ENCODE measurements around the gene MEN1. TPM values are rescaled to one million over a fixed set of nuclear protein-coding genes. Genes with fewer than 3 reads are reported as not detected.

Gene MEN1
- total and polyA plus RNA-seq, 9 of the 15 experiments (the other 6 are each of a cell fraction or from before 2014, with no cell fraction given) = 3.4 to 57.2 (median 19.3) TPM

GRCh38 chr11:64803158-64803845 lies 7.0 kb downstream of the MEN1 start, which contains the start of gene MAP4K2 (continued):
- TF ChIP-seq ARID3A (IDR thresholded peaks at IDR 0.05; ENCODE audit: borderline replicate concordance, low read depth, low read length) = no peak
- TF ChIP-seq HNRNPLL (IDR thresholded peaks at IDR 0.05; ENCODE audit: low read depth, low read length, poor library complexity, severe bottlenecking) = peak; percentile 57
- TF ChIP-seq NEUROD1 (IDR thresholded peaks at IDR 0.05; ENCODE audit: borderline replicate concordance, low read depth, low read length, partially characterized antibody) = no peak
- TF ChIP-seq RFX5 (IDR thresholded peaks at IDR 0.05; ENCODE audit: low read depth, low read length) = no peak
- TF ChIP-seq MBD1 (CRISPR knock-in tag; IDR thresholded peaks at IDR 0.05) = no peak
- no peak for TF ChIP-seq PTRF (tag; IDR thresholded peaks at IDR 0.05)
- no peak for TF ChIP-seq SOX6 (IDR thresholded peaks at IDR 0.05)
- TF ChIP-seq SIRT6 (IDR thresholded peaks at IDR 0.05; ENCODE audit: low read depth, low read length) = no peak
- TF ChIP-seq ZNF217 (CRISPR knock-in tag; IDR thresholded peaks at IDR 0.05) = no peak
- no peak for TF ChIP-seq TRIM28 (IDR thresholded peaks at IDR 0.05)
- no peak for TF ChIP-seq ZNF239 (CRISPR knock-in tag; IDR thresholded peaks at IDR 0.05)
- TF ChIP-seq PREB (CRISPR knock-in tag; IDR thresholded peaks at IDR 0.05) = no peak
- TF ChIP-seq JUN (IDR thresholded peaks at IDR 0.05; ENCODE audit: borderline replicate concordance, low read depth, low read length) = no peak
- no peak for TF ChIP-seq JUN (CRISPR knock-in tag; IDR thresholded peaks at IDR 0.05; ENCODE audit: borderline replicate concordance)
- no peak for TF ChIP-seq ARID3B (CRISPR knock-in tag; IDR thresholded peaks at IDR 0.05; ENCODE audit: borderline replicate concordance)
- TF ChIP-seq SFPQ (IDR thresholded peaks at IDR 0.05; ENCODE audit: low read depth, low read length) = no peak
- no peak for TF ChIP-seq ZNF584 (CRISPR knock-in tag; IDR thresholded peaks at IDR 0.05; ENCODE audit: low read depth)
- TF ChIP-seq ILK (tag; IDR thresholded peaks at IDR 0.05; ENCODE audit: borderline replicate concordance, low read depth) = no peak
- TF ChIP-seq DLX4 (CRISPR knock-in tag; IDR thresholded peaks at IDR 0.05) = no peak
